K562 (cell line): ENCODE results near the gene TMEM247.

Experiments
- CTCF ChIP-seq, 3 experiments: IDR thresholded peaks in 2 of 3; conservative IDR thresholded peaks in 1 of 3; 2 replicates each; pipeline ENCODE4 v1.5.1; 2011 to 2012; ENCODE audit warnings: low read length in 3 of 3, mild to moderate bottlenecking in 3 of 3, control low read depth in 2 of 3, improper control_type of control experiment in 1 of 3, inconsistent platforms in 1 of 3, low read depth in 1 of 3, mixed read lengths in 1 of 3, moderate library complexity in 1 of 3; ENCODE audit not compliant: insufficient read depth in 2 of 3
- MXI1 ChIP-seq: IDR thresholded peaks from 2 replicates; pipeline ENCODE4 v1.6.1; 2011; ENCODE audit warnings: low read depth, mild to moderate bottlenecking, improper control_type of control experiment, low read length
- TF ChIP-seq, protein P1 (sequence below): sonication (generic); formaldehyde crosslinking; IDR thresholded peaks from 2 replicates; pipeline ENCODE4 v1.8.0; 2022; ENCODE audit warnings: mild to moderate bottlenecking, low read depth, missing genetic modification reagents

DNA sequence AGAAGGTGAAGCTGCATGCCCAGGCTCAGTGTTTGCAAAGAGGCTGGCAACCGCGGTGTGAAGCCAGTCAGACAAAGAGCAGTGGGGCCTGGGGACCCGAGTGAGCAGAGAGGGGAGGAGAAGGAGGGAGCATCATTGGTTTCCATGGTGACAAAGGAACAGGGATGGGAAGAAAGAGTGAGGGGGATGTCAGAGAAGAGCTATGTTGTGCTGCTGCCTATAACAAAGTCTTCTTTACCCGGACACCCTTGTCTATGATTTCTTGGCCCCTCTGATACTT is 14.5 kb downstream of the TMEM247 start:
- no peak for TF ChIP-seq MXI1
- TF ChIP-seq CTCF (IDR thresholded peaks at IDR 0.05 in 2 of 3, conservative IDR thresholded peaks at IDR 0.05 in 1 of 3; ENCODE audit: insufficient read depth in 2 of 3, low read depth in 1 of 3, low read length in 3 of 3), result no peak
- TF ChIP-seq, protein P1, sequence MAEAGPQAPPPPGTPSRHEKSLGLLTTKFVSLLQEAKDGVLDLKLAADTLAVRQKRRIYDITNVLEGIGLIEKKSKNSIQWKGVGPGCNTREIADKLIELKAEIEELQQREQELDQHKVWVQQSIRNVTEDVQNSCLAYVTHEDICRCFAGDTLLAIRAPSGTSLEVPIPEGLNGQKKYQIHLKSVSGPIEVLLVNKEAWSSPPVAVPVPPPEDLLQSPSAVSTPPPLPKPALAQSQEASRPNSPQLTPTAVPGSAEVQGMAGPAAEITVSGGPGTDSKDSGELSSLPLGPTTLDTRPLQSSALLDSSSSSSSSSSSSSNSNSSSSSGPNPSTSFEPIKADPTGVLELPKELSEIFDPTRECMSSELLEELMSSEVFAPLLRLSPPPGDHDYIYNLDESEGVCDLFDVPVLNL (CRISPR knock-in tag), result no peak
